Endodermal cell (in vitro differentiated cells): ENCODE measurements around the gene PPP2CA. TPM values are rescaled to one million over a fixed set of nuclear protein-coding genes. Genes with fewer than 3 reads are reported as not detected.
A peak's percentile ranks its signal among the peaks of the same experiment; 100 is the strongest.

Experiments
- DNase-seq: peaks from one replicate; pipeline ENCODE4 v3.0.0-alpha.2; 2017
- H3K27ac ChIP-seq: 2 replicates; pipeline ENCODE4 v1.5.1; 2013; ENCODE audit warnings: mild to moderate bottlenecking, low read depth, low read length, moderate library complexity
- H3K27me3 ChIP-seq: 2 replicates; pipeline ENCODE4 v1.6.1; 2013; ENCODE audit warnings: mild to moderate bottlenecking, low read length, moderate library complexity; ENCODE audit not compliant: insufficient read depth, control insufficient read depth, poor library complexity, severe bottlenecking
- H3K36me3 ChIP-seq: 2 replicates; pipeline ENCODE4 v1.7.0; 2013; ENCODE audit warnings: mild to moderate bottlenecking, low read length, moderate library complexity; ENCODE audit not compliant: control insufficient read depth, insufficient read depth
- H3K4me1 ChIP-seq: one replicate; pipeline ENCODE4 v1.7.0; 2013; ENCODE audit warnings: low read length; ENCODE audit not compliant: control insufficient read depth, insufficient read depth
- H3K4me3 ChIP-seq: 2 replicates; pipeline ENCODE4 v1.5.1; 2013; ENCODE audit warnings: mild to moderate bottlenecking, low read length, moderate library complexity
- H3K9ac ChIP-seq: 2 replicates; pipeline ENCODE4 v1.6.1; 2013; ENCODE audit warnings: mild to moderate bottlenecking, low read length, moderate library complexity; ENCODE audit not compliant: poor library complexity, severe bottlenecking; ENCODE audit errors: extremely low read depth
- H3K9me3 ChIP-seq: 2 replicates; pipeline ENCODE4 v1.6.1; 2013; ENCODE audit warnings: mild to moderate bottlenecking, low read length, moderate library complexity; ENCODE audit not compliant: control insufficient read depth
- H3K27ac Mint-ChIP-seq: 2 replicates; pipeline ENCODE4 v1.8.0; 2020; ENCODE audit warnings: mixed read lengths
- H3K27me3 Mint-ChIP-seq: 2 replicates; pipeline ENCODE4 v1.8.0; 2021; ENCODE audit warnings: mild to moderate bottlenecking, mixed read lengths; ENCODE audit not compliant: insufficient read depth
- H3K36me3 Mint-ChIP-seq: 2 replicates; pipeline ENCODE4 v1.8.0; 2020; ENCODE audit warnings: low read depth, mixed read lengths
- H3K4me1 Mint-ChIP-seq: 2 replicates; pipeline ENCODE4 v1.8.0; 2020; ENCODE audit warnings: mixed read lengths
- H3K4me3 Mint-ChIP-seq: 2 replicates; pipeline ENCODE4 v1.8.0; 2020; ENCODE audit warnings: mild to moderate bottlenecking, moderate library complexity, mixed read lengths
- H3K9me3 Mint-ChIP-seq: 2 replicates; pipeline ENCODE4 v1.8.0; 2020; ENCODE audit warnings: mild to moderate bottlenecking, mixed read lengths
- WGBS, 2 experiments: methylation state at CpG; one replicate each; pipeline versions ENCODE4 v1.1.5 to v1.1.7; 2013; ENCODE audit warnings: missing lambda C conversion rate in 2 of 2, mixed read lengths in 1 of 2; ENCODE audit not compliant: insufficient coverage in 1 of 2, insufficient read length in 1 of 2; 5-methylcytosine and 5-hydroxymethylcytosine counted together
- total RNA-seq, 2 donors: library from RNA; stranded (reverse); fragmentation: NEBNext Ultra II Directional in 1 of 2; extraction: Animal tissue kit (Norgen Biotek cat#: 25700) in 1 of 2; gene quantifications; 2 replicates in 1 of 2; 3 replicates in 1 of 2; pipeline ENCODE4 v1.2.1, GENCODE V29; 2021
- TF ChIP-seq, protein P1 (sequence below): fragments of 200-600 bp; sonication (generic); conservative IDR thresholded peaks from 2 replicates; pipeline ENCODE4 v1.5.0; 2021; ENCODE audit warnings: antibody characterized with exemption, mild to moderate bottlenecking

Gene PPP2CA
- total RNA-seq, 2 donors from 2014 or later = 174 to 185 TPM

GRCh38 chr5:134247428-134248224 lies 21.8 kb upstream of the PPP2CA start:
- H3K4me1 ChIP-seq = no peaks in the 10 kb centered on the region
- Mint-ChIP-seq H3K9me3 (no peaks in the 10 kb centered on the region), H3K27ac (peak overlapping the region; percentile 45), H3K4me1 (peaks cover 17% of the 10 kb centered on the region), H3K36me3 (no peaks in the 10 kb centered on the region), H3K4me3 (no peak overlapping the region), H3K27me3 (no peaks in the 10 kb centered on the region)
- 64 to 74% methylated on average over 5 to 6 of the region's 6 CpGs for WGBS, 2 experiments
- no peaks in the 10 kb centered on the region for H3K36me3 ChIP-seq
- peaks cover 2% of the 10 kb centered on the region for H3K27me3 ChIP-seq
- no peak overlapping the region for H3K4me3 ChIP-seq
- DNase-seq = peak; percentile 82
- TF ChIP-seq, protein P1, sequence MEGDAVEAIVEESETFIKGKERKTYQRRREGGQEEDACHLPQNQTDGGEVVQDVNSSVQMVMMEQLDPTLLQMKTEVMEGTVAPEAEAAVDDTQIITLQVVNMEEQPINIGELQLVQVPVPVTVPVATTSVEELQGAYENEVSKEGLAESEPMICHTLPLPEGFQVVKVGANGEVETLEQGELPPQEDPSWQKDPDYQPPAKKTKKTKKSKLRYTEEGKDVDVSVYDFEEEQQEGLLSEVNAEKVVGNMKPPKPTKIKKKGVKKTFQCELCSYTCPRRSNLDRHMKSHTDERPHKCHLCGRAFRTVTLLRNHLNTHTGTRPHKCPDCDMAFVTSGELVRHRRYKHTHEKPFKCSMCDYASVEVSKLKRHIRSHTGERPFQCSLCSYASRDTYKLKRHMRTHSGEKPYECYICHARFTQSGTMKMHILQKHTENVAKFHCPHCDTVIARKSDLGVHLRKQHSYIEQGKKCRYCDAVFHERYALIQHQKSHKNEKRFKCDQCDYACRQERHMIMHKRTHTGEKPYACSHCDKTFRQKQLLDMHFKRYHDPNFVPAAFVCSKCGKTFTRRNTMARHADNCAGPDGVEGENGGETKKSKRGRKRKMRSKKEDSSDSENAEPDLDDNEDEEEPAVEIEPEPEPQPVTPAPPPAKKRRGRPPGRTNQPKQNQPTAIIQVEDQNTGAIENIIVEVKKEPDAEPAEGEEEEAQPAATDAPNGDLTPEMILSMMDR = no peak
- no peak overlapping the region for H3K27ac ChIP-seq
- no peaks in the 10 kb centered on the region for H3K9me3 ChIP-seq
- no peak overlapping the region for H3K9ac ChIP-seq

GRCh38 chr5:134246771-134247427 lies 21.0 kb upstream of the PPP2CA start:
- WGBS, 2 experiments = 91 to 93% methylated on average over 5 of the region's 5 CpGs
- H3K9me3 Mint-ChIP-seq = no peaks in the 10 kb centered on the region

DNA sequence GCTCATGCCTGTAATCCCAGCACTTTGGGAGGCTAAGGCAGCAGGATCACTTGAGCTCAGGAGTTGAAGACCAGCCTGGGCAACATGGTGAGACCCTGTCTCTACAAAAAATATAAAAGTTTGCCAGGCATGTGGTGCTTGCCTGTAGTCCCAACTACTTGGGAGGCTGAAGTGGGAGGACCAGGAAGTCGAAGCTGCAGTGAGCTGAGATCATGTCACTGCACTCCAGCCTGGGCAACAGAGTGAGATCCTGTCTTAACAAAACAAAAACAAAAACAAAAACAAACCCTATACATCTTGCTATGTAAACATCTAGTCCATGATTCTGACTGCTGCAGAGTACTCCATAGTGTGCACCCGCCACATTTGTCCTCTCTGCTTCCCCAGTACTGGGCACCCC lies 19.8 kb upstream of the PPP2CA start:
- 92% methylated on average over 2 of the region's 2 CpGs; no CpG with 5 or more reads in 1 of the 2 experiments for WGBS, 2 experiments
- Histone ChIP-seq H3K9ac (no peak overlapping the region), H3K9me3 (no peaks in the 10 kb centered on the region), H3K4me1 (no peaks in the 10 kb centered on the region), H3K4me3 (no peak overlapping the region), H3K36me3 (no peaks in the 10 kb centered on the region), H3K27me3 (no peaks in the 10 kb centered on the region), H3K27ac (no peak overlapping the region)
- no peaks in the 10 kb centered on the region for H3K27me3 Mint-ChIP-seq
- TF ChIP-seq, protein P1 = no peak
- H3K4me3 Mint-ChIP-seq = no peak overlapping the region
- H3K9me3 Mint-ChIP-seq = no peaks in the 10 kb centered on the region
- H3K4me1 Mint-ChIP-seq = peaks cover 19% of the 10 kb centered on the region
- H3K27ac Mint-ChIP-seq = no peak overlapping the region
- H3K36me3 Mint-ChIP-seq = no peaks in the 10 kb centered on the region
- no peak for DNase-seq

More at GRCh38 chr5:134246771-134247427, 21.0 kb upstream of the PPP2CA start:
- DNase-seq = no peak
- Histone ChIP-seq H3K27ac (no peak overlapping the region), H3K4me3 (no peak overlapping the region), H3K9ac (no peak overlapping the region), H3K36me3 (no peaks in the 10 kb centered on the region), H3K27me3 (no peaks in the 10 kb centered on the region), H3K9me3 (no peaks in the 10 kb centered on the region), H3K4me1 (no peaks in the 10 kb centered on the region)
- Mint-ChIP-seq H3K27ac (no peak overlapping the region), H3K4me1 (peaks cover 17% of the 10 kb centered on the region), H3K27me3 (no peaks in the 10 kb centered on the region), H3K36me3 (no peaks in the 10 kb centered on the region), H3K4me3 (no peak overlapping the region)
- TF ChIP-seq, protein P1 = no peak
